K562 (cell line): ENCODE results near the gene DCP1B. TPM values are rescaled to one million over a fixed set of nuclear protein-coding genes. Genes with fewer than 3 reads are reported as not detected.

Experiments
- CREB3L1 ChIP-seq: fragments of 450-650 bp; IDR thresholded peaks from 2 replicates; pipeline ENCODE4 v1.6.1; 2014; ENCODE audit warnings: low read depth, mild to moderate bottlenecking, moderate library complexity, borderline replicate concordance
- FOXJ3 ChIP-seq: sonication (generic); formaldehyde crosslinking; IDR thresholded peaks from 2 replicates; pipeline ENCODE4 v1.4.0; 2020; ENCODE audit warnings: mild to moderate bottlenecking, missing genetic modification reagents
- GATA2 ChIP-seq: sonication (generic); formaldehyde crosslinking; IDR thresholded peaks from 2 replicates; pipeline ENCODE4 v1.4.0; 2020; ENCODE audit warnings: mild to moderate bottlenecking, missing genetic modification reagents
- ID3 ChIP-seq, 2 experiments: fragments of 250-450 bp in 1 of 2; fragments of 450-650 bp in 1 of 2; sonication (Bioruptor Pico) in 1 of 2; IDR thresholded peaks; 2 replicates each; pipeline versions ENCODE4 v1.6.1 to v1.8.0; 2016 to 2021; ENCODE audit warnings: mild to moderate bottlenecking in 2 of 2, moderate library complexity in 2 of 2, missing compliant biosample characterization in 1 of 2, missing genetic modification characterization in 1 of 2
- JUND ChIP-seq, 2 experiments: IDR thresholded peaks; 2 replicates in 1 of 2; 3 replicates in 1 of 2; pipeline ENCODE4 v1.6.1; 2011; ENCODE audit warnings: borderline replicate concordance in 2 of 2, low read depth in 2 of 2, low read length in 2 of 2, improper control_type of control experiment in 1 of 2, missing biosample characterization in 1 of 2, missing genetic modification characterization in 1 of 2, missing genetic modification reagents in 1 of 2
- NBN ChIP-seq: fragments of 450-650 bp; IDR thresholded peaks from 2 replicates; pipeline ENCODE4 v1.6.1; 2016; ENCODE audit warnings: low read depth, mild to moderate bottlenecking
- NCOA6 ChIP-seq: fragments of 450-650 bp; IDR thresholded peaks from 2 replicates; pipeline ENCODE4 v1.6.1; 2017; ENCODE audit warnings: mild to moderate bottlenecking
- PRPF4 ChIP-seq: fragments of 200-400 bp; formaldehyde crosslinking; IDR thresholded peaks from one replicate; pipeline ENCODE4 v1.6.1; 2017; ENCODE audit warnings: low read length, low read depth, mild to moderate bottlenecking; ENCODE audit not compliant: insufficient read depth, poor library complexity, severe bottlenecking
- RAD51 ChIP-seq: fragments of 450-650 bp; IDR thresholded peaks from 2 replicates; pipeline ENCODE4 v1.7.1; 2016; ENCODE audit warnings: low read depth, mild to moderate bottlenecking, borderline replicate concordance
- STAT5A ChIP-seq: IDR thresholded peaks from 2 replicates; pipeline ENCODE4 v1.6.1; 2012; ENCODE audit warnings: low read length, inconsistent platforms, borderline replicate concordance
- TCFL5 ChIP-seq: fragments of 250-450 bp; sonication (Bioruptor Pico); conservative IDR thresholded peaks from 2 replicates; pipeline ENCODE4 v1.6.1; 2021; ENCODE audit warnings: mild to moderate bottlenecking, moderate library complexity, matching md5 sums
- THRB ChIP-seq: fragments of 450-650 bp; formaldehyde crosslinking; conservative IDR thresholded peaks from 2 replicates; pipeline ENCODE4 v1.4.0; 2022; ENCODE audit warnings: mild to moderate bottlenecking, missing genetic modification characterization
- ZC3H8 ChIP-seq: fragments of 450-650 bp; IDR thresholded peaks from 2 replicates; pipeline ENCODE4 v1.6.1; 2017
- ZNF707 ChIP-seq: fragments of 250-450 bp; sonication (Bioruptor Pico); conservative IDR thresholded peaks from 2 replicates; pipeline ENCODE4 v1.8.0; 2022; ENCODE audit warnings: inconsistent platforms, mild to moderate bottlenecking, moderate library complexity
- polyA plus RNA-seq, 8 experiments: library from polyadenylated mRNA; depleted of rRNA in 4 of 8; stranded (reverse) in 5 of 8; unstranded in 3 of 8; fragments of >200 nt; fragmentation: Nextera tagmentation in 2 of 8; fragmentation: Illumina TruSeq in 1 of 8; extraction: Ambion mirVana in 2 of 8; extraction: Trizol in 1 of 8; gene quantifications; 2 replicates each; pipeline versions ENCODE4 v1.2.1 to v1.2.3, GENCODE V29; 2011 to 2014; ENCODE audit warnings: inconsistent platforms in 1 of 8, missing spikeins in 1 of 8
- total RNA-seq, 7 experiments: library from RNA; depleted of rRNA in 6 of 7; stranded (reverse); fragments of >200 nt in 6 of 7; fragmentation: Illumina TruSeq in 2 of 7; extraction: Trizol in 2 of 7; gene quantifications; 2 replicates each; pipeline versions ENCODE4 v1.2.1 to v1.2.3, GENCODE V29; 2011 to 2021; ENCODE audit warnings: low replicate concordance in 1 of 7
- TF ChIP-seq, protein P1 (sequence below): fragments of 450-650 bp; IDR thresholded peaks from 2 replicates; pipeline ENCODE4 v1.6.1; 2017; ENCODE audit warnings: antibody characterized with exemption, mild to moderate bottlenecking
- TF ChIP-seq, protein P2 (sequence below): sonication (generic); formaldehyde crosslinking; IDR thresholded peaks from 2 replicates; pipeline ENCODE4 v1.8.1; 2023; ENCODE audit warnings: mild to moderate bottlenecking, missing genetic modification reagents

The DCP1B gene
- total and polyA plus RNA-seq, 9 of the 15 experiments (the other 6 are each of a cell fraction or from before 2014, with no cell fraction given): 0.83 to 7.3 (median 3.4) TPM

- TF ChIP-seq, protein P1, sequence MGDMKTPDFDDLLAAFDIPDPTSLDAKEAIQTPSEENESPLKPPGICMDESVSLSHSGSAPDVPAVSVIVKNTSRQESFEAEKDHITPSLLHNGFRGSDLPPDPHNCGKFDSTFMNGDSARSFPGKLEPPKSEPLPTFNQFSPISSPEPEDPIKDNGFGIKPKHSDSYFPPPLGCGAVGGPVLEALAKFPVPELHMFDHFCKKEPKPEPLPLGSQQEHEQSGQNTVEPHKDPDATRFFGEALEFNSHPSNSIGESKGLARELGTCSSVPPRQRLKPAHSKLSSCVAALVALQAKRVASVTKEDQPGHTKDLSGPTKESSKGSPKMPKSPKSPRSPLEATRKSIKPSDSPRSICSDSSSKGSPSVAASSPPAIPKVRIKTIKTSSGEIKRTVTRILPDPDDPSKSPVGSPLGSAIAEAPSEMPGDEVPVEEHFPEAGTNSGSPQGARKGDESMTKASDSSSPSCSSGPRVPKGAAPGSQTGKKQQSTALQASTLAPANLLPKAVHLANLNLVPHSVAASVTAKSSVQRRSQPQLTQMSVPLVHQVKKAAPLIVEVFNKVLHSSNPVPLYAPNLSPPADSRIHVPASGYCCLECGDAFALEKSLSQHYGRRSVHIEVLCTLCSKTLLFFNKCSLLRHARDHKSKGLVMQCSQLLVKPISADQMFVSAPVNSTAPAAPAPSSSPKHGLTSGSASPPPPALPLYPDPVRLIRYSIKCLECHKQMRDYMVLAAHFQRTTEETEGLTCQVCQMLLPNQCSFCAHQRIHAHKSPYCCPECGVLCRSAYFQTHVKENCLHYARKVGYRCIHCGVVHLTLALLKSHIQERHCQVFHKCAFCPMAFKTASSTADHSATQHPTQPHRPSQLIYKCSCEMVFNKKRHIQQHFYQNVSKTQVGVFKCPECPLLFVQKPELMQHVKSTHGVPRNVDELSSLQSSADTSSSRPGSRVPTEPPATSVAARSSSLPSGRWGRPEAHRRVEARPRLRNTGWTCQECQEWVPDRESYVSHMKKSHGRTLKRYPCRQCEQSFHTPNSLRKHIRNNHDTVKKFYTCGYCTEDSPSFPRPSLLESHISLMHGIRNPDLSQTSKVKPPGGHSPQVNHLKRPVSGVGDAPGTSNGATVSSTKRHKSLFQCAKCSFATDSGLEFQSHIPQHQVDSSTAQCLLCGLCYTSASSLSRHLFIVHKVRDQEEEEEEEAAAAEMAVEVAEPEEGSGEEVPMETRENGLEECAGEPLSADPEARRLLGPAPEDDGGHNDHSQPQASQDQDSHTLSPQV: no peak
- TF ChIP-seq RAD51: peak; percentile 13; the same call in 1 of the 2 replicates
- TF ChIP-seq ID3 (CRISPR knock-in tag; IDR thresholded peaks at IDR 0.05): no peak
- TF ChIP-seq ID3 (tag; IDR thresholded peaks at IDR 0.05): 0 out of 2 replicates have a peak, but pooled peaks have one; percentile 48
- TF ChIP-seq ZC3H8: no peak
- no peak for TF ChIP-seq THRB
- peak; percentile 39; the same call in 1 of the 2 replicates for TF ChIP-seq JUND (IDR thresholded peaks at IDR 0.05; ENCODE audit: borderline replicate concordance, low read depth, low read length)
- TF ChIP-seq JUND (tag; IDR thresholded peaks at IDR 0.05; ENCODE audit: borderline replicate concordance, low read depth, low read length): no peak; the same call in 2 of the 3 replicates
- no peak for TF ChIP-seq TCFL5 (CRISPR knock-in tag)
- TF ChIP-seq NCOA6: no peak
- TF ChIP-seq PRPF4: no peak
- no peak for TF ChIP-seq GATA2
- no peak for TF ChIP-seq STAT5A
- no peak for TF ChIP-seq FOXJ3 (CRISPR knock-in tag)
- TF ChIP-seq NBN: 0 out of 2 replicates have a peak, but pooled peaks have one; percentile 42
- TF ChIP-seq ZNF707 (CRISPR knock-in tag): no peak
- TF ChIP-seq, protein P2, sequence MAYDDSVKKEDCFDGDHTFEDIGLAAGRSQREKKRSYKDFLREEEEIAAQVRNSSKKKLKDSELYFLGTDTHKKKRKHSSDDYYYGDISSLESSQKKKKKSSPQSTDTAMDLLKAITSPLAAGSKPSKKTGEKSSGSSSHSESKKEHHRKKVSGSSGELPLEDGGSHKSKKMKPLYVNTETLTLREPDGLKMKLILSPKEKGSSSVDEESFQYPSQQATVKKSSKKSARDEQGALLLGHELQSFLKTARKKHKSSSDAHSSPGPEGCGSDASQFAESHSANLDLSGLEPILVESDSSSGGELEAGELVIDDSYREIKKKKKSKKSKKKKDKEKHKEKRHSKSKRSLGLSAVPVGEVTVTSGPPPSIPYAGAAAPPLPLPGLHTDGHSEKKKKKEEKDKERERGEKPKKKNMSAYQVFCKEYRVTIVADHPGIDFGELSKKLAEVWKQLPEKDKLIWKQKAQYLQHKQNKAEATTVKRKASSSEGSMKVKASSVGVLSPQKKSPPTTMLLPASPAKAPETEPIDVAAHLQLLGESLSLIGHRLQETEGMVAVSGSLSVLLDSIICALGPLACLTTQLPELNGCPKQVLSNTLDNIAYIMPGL (CRISPR knock-in tag): no peak
- TF ChIP-seq CREB3L1: peak; percentile 55; the same call in 1 of the 2 replicates
These were observed at the start of gene DCP1B (continued) for GRCh38 chr12:2004113-2004929.
